Activated naive CD8-positive, alpha-beta T cell treated with anti-CD3 and anti-CD28 coated beads for 36 hours (primary cell): ENCODE results near the gene CD200R1L. TPM values are rescaled to one million over a fixed set of nuclear protein-coding genes. Genes with fewer than 3 reads are reported as not detected.

ENCODE experiments used
- DNase-seq: peaks from one replicate; pipeline ENCODE4 v3.0.0; 2021
- H3K27ac Mint-ChIP-seq: one replicate; pipeline ENCODE4 v1.8.0; 2022; ENCODE audit warnings: mild to moderate bottlenecking, moderate library complexity, mixed read lengths
- H3K27me3 Mint-ChIP-seq: one replicate; pipeline ENCODE4 v1.8.0; 2022; ENCODE audit warnings: mild to moderate bottlenecking, mixed read lengths
- H3K36me3 Mint-ChIP-seq: one replicate; pipeline ENCODE4 v1.8.0; 2021; ENCODE audit warnings: mild to moderate bottlenecking, mixed read lengths
- H3K4me1 Mint-ChIP-seq: one replicate; pipeline ENCODE4 v1.8.0; 2021; ENCODE audit warnings: mixed read lengths
- H3K4me3 Mint-ChIP-seq: one replicate; pipeline ENCODE4 v1.8.0; 2022; ENCODE audit warnings: mild to moderate bottlenecking, moderate library complexity, mixed read lengths
- H3K9me3 Mint-ChIP-seq: one replicate; pipeline ENCODE4 v1.8.0; 2022; ENCODE audit warnings: mixed read lengths
- total RNA-seq, 2 experiments: library from RNA; stranded (reverse); gene quantifications; one replicate each; pipeline ENCODE4 v1.2.3, GENCODE V29; 2021

The CD200R1L gene
- total RNA-seq, 2 experiments from 2014 or later = not detected

DNA sequence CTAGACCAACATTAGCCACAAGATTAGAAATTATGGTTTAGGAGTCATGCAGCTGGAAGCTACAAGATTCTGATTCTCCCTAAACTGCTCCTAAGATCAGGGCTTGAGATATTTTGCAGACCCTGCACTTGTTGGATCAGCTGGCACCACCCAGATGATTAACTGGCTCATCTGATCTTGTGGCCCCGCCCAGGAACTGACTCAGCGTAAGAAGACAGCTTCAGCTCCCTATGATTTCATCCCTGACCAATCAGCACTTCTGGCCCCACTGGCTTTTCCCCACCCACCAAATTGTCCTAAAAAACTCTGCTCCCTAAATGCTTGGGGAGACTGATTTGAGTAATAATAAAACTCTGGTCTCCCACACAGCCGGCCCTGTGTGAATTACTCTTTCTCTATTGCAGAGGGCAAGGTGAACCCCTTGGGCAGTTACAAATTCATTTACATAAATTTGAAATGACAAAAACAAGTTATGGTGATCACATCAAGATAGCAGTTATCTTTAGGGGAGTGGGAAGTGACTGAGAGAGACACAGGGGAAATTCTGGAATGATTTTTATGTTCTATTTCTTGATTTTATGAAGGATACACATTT is 76.5 kb downstream of the CD200R1L start:
- peaks cover 11% of the 10 kb centered on the region for H3K4me1 Mint-ChIP-seq
- DNase-seq = peak; percentile 9
- H3K36me3 Mint-ChIP-seq = no peaks in the 10 kb centered on the region

DNA sequence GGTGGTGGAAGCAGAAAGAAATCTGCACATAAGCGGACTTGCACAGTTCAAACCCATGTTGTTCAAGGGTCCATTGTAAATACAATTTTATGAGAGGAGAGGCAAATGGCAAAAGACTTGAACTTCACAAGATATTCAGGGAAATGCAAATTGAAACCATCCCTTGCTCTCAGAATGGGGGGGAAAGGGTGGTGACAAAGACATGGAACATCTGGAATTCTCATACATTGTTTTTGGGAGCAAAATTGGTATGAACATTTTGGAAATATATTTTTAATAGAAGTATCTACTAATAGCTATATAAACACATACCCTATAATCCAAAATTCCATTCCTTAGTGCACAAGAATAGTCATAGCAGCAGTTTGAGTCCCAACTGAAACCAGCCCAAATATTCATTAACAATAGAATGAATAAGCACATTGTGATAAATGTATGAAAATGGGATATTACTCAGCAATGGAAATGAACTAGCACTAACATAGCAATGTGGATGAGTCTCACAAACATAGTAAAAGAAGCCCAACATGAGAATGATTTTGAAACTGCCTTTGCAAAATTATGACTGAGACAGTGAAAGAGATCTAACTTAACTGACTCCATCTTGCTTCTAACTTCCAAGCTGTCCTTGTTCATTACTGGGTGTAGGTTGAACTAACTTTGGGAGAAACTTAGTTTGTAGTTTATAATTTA is 77.2 kb downstream of the CD200R1L start:
- peaks cover 11% of the 10 kb centered on the region for H3K4me1 Mint-ChIP-seq
- no peaks in the 10 kb centered on the region for H3K36me3 Mint-ChIP-seq

More for the DNA sequence above, 76.5 kb downstream of the CD200R1L start:
- Mint-ChIP-seq H3K9me3 (no peaks in the 10 kb centered on the region), H3K27me3 (no peaks in the 10 kb centered on the region), H3K27ac (peak overlapping the region; percentile 21), H3K4me3 (no peak overlapping the region)

GRCh38 chr3:112767777-112768176 is 78.9 kb downstream of the CD200R1L start:
- no peak overlapping the region for H3K4me3 Mint-ChIP-seq
- no peak for DNase-seq
- H3K27ac Mint-ChIP-seq = no peak overlapping the region
- no peaks in the 10 kb centered on the region for H3K27me3 Mint-ChIP-seq
- H3K9me3 Mint-ChIP-seq = no peaks in the 10 kb centered on the region
- peaks cover 8% of the 10 kb centered on the region for H3K4me1 Mint-ChIP-seq
- H3K36me3 Mint-ChIP-seq = no peaks in the 10 kb centered on the region

More for the DNA sequence above, 77.2 kb downstream of the CD200R1L start:
- no peaks in the 10 kb centered on the region for H3K9me3 Mint-ChIP-seq
- H3K27me3 Mint-ChIP-seq = no peaks in the 10 kb centered on the region
- H3K27ac Mint-ChIP-seq = no peak overlapping the region
- no peak for DNase-seq
- no peak overlapping the region for H3K4me3 Mint-ChIP-seq

- no peak for DNase-seq
- Mint-ChIP-seq H3K4me1 (peaks cover 8% of the 10 kb centered on the region), H3K9me3 (no peaks in the 10 kb centered on the region), H3K36me3 (no peaks in the 10 kb centered on the region), H3K27me3 (no peaks in the 10 kb centered on the region), H3K27ac (no peak overlapping the region), H3K4me3 (no peak overlapping the region)
These were observed 79.5 kb downstream of the CD200R1L start for GRCh38 chr3:112767177-112767576.

Other genes with a start within 250 kb of the CD200R1L start
- not detected for gene CCDC80, start 205.7 kb downstream of the CD200R1L start, total RNA-seq
- 1 to 10 TPM; 1.4 to 1.8 TPM for gene CD200R1, start 128.2 kb upstream of the CD200R1L start, total RNA-seq
- gene GTPBP8, start 144.1 kb upstream of the CD200R1L start, total RNA-seq = 10 to 100 TPM; 26.6 to 31.6 TPM